ENCODE measurements around the gene DCUN1D2. TPM values are rescaled to one million over a fixed set of nuclear protein-coding genes. Genes with fewer than 3 reads are reported as not detected.

The DCUN1D2 gene
- total RNA-seq, 2 donors from 2014 or later: 12.2 to 14.5 TPM

GRCh38 chr13:113449693-113450347, 40.7 kb downstream of the DCUN1D2 start:
- WGBS, 2 donors: 71 to 82% methylated on average over 7 to 13 of the region's 13 CpGs
- Histone ChIP-seq H3K27me3 (no peaks in the 10 kb centered on the region), H3K36me3 (replicated peaks in 1 of 2; ENCODE audit: insufficient read depth in 1 of 2, low read depth in 2 of 2) (no peaks in the 10 kb centered on the region), H3K4me1 (peaks cover 39% of the 10 kb centered on the region), H3K27ac (peak overlapping the region; percentile 88 to 98 (median 92)), H3K4me3 (no peak overlapping the region), H3K9me3 (no peaks in the 10 kb centered on the region)
- no peak for ATAC-seq
- DNase-seq: no peak
- no peak for TF ChIP-seq POLR2A (IDR thresholded peaks at IDR 0.05)
- TF ChIP-seq, protein P1, sequence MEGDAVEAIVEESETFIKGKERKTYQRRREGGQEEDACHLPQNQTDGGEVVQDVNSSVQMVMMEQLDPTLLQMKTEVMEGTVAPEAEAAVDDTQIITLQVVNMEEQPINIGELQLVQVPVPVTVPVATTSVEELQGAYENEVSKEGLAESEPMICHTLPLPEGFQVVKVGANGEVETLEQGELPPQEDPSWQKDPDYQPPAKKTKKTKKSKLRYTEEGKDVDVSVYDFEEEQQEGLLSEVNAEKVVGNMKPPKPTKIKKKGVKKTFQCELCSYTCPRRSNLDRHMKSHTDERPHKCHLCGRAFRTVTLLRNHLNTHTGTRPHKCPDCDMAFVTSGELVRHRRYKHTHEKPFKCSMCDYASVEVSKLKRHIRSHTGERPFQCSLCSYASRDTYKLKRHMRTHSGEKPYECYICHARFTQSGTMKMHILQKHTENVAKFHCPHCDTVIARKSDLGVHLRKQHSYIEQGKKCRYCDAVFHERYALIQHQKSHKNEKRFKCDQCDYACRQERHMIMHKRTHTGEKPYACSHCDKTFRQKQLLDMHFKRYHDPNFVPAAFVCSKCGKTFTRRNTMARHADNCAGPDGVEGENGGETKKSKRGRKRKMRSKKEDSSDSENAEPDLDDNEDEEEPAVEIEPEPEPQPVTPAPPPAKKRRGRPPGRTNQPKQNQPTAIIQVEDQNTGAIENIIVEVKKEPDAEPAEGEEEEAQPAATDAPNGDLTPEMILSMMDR (IDR thresholded peaks at IDR 0.05): no peak
- intact Hi-C loops (cut with DNase I): no loop called here

DNA sequence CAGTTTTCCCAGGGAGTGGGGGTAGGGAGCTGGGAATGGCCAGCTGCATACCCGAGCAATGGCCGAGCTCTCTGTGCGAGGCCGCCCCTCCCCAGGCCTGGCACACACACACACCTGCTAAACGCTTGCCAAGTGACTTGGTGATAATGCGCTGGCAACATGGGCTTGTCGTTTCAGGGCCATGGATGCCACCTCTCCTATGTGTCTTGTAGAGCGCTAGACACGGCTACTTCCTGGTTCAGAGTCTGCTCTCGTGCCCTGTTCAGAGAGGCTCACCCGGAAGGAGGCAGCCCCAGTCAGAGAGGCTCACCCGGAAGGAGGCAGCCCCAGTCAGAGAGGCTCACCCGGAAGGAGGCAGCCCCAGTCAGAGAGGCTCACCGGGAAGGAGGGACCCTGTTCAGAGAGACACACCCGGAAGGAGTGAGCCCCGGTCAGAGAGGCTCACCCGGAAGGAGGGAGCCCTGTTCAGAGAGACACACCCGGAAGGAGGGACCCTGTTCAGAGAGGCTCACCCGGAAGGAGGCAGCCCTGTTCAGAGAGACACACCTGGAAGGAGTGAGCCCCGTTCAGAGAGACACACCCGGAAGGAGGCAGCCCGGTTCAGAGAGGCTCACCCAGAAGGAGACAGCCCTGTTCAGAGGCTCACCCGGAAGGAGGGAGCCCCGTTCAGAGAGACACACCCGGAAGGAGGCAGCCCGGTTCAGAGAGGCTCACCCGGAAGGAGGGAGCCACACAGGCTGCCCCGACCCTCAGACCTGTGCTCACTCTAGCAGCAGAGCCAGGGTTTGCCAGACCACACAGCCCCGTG, 41.4 kb downstream of the DCUN1D2 start:
- peaks cover 46% of the 10 kb centered on the region for H3K4me1 ChIP-seq
- H3K27ac ChIP-seq: peak overlapping the region; percentile 88 to 98 (median 92)
- no peaks in the 10 kb centered on the region for H3K9me3 ChIP-seq
- ATAC-seq (peak; percentile 83), DNase-seq (peak; percentile 88 to 91 (median 88))
- 28 to 37% methylated on average over 10 to 29 of the region's 29 CpGs for WGBS, 2 donors
- TF ChIP-seq, protein P1 (IDR thresholded peaks at IDR 0.05): peak in 1 of 7 experiments; percentile 4
- peak; percentile 27 to 74 (median 56) for TF ChIP-seq POLR2A (IDR thresholded peaks at IDR 0.05)
- H3K4me3 ChIP-seq: no peak overlapping the region
- H3K27me3 ChIP-seq: no peaks in the 10 kb centered on the region
- H3K36me3 ChIP-seq (replicated peaks in 1 of 2; ENCODE audit: insufficient read depth in 1 of 2, low read depth in 2 of 2): no peaks in the 10 kb centered on the region
- intact Hi-C loops (cut with DNase I): no loop called here

DNA sequence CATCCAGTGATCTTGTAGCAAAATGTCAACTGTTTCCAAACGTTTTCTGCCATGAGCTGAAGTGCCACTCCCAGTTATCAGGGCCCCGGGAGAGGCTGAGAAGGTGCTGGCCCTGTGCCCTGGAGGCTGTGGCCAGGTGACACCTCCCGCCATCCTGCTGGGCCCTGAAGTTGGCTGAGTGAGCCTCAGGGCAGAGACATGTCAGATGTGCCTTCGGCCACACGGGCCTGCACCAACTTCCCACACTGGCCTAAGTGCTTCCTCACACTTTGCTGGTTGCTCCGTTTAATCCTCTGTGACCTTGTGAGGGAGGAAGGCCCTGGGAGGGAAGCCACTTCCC, 42.0 kb downstream of the DCUN1D2 start:
- H3K4me3 ChIP-seq: no peak overlapping the region
- WGBS, 2 donors: 0 to 20% methylated on average over 2 to 6 of the region's 6 CpGs
- DNase-seq: peak; percentile 78 to 86 (median 81)

DNA sequence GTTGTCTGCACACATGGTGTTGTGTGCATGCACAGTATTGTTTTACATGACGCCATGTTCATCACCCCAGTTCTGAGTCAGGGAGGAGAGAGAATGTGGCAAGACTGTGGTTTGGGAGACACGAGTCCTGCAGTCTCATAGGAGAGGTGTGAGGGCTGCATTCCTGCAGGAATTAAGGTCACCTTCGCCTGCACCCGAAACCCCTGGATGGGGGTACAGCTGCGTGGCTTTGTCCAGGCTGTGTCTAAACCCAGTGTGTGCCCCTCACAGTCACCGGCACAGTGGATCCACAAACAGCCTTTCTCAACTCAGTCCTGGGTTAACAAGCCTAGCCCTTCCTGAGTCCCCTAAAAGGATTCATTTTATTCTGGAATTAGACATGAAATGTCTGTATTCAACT, 42.9 kb downstream of the DCUN1D2 start:
- Histone ChIP-seq H3K27me3 (no peaks in the 10 kb centered on the region), H3K4me1 (peaks cover 61% of the 10 kb centered on the region), H3K27ac (peak overlapping the region in 2 of 4 donors; percentile 90 to 94), H3K36me3 (replicated peaks in 1 of 2; ENCODE audit: insufficient read depth in 1 of 2, low read depth in 2 of 2) (no peaks in the 10 kb centered on the region), H3K9me3 (no peaks in the 10 kb centered on the region), H3K4me3 (no peak overlapping the region)
- ATAC-seq (no peak), DNase-seq (no peak)
- TF ChIP-seq, protein P1 (IDR thresholded peaks at IDR 0.05): no peak
- no peak for TF ChIP-seq POLR2A (IDR thresholded peaks at IDR 0.05)
- 90 to 96% methylated on average over 4 to 6 of the region's 6 CpGs for WGBS, 2 donors
- intact Hi-C loops (cut with DNase I): no loop called here

More for the DNA sequence above, 42.0 kb downstream of the DCUN1D2 start:
- Histone ChIP-seq H3K27ac (peak overlapping the region; percentile 88 to 98 (median 92)), H3K4me1 (peaks cover 52% of the 10 kb centered on the region), H3K27me3 (no peaks in the 10 kb centered on the region), H3K36me3 (replicated peaks in 1 of 2; ENCODE audit: insufficient read depth in 1 of 2, low read depth in 2 of 2) (no peaks in the 10 kb centered on the region), H3K9me3 (no peaks in the 10 kb centered on the region)
- ATAC-seq: peak; percentile 59
- TF ChIP-seq, protein P1 (IDR thresholded peaks at IDR 0.05): no peak
- TF ChIP-seq POLR2A (IDR thresholded peaks at IDR 0.05): no peak
- intact Hi-C loops (cut with DNase I): no loop called here
